ENCODE results near the gene MPST.
A peak's percentile ranks its signal among the peaks of the same experiment; 100 is the strongest.
"Not testable (repeated sequence)": the region's sequence is repeated elsewhere in the genome, so short reads cannot be mapped to it uniquely, and the experiment has no call there.

MPST gene

GRCh38 chr22:37019309-37020191, at the start of gene MPST, which contains the start of gene TST:
MPST (plus strand) TSS chr22:37019742; CDS start chr22:37019837, 95 bp downstream.
TST (minus strand) TSS chr22:37019447; CDS start chr22:37018732, 715 bp downstream.
- peak; percentile 67 for DNase-seq

GRCh38 chr22:36971341-36972125, 48.0 kb upstream of the MPST start:
- DNase-seq: no peak

GRCh38 chr22:36976606-36977005, 42.9 kb upstream of the MPST start:
- no peak for DNase-seq

GRCh38 chr22:36977401-36977861, 42.1 kb upstream of the MPST start:
- DNase-seq: peak; percentile 75

GRCh38 chr22:36977947-36978660, 41.4 kb upstream of the MPST start:
- peak; percentile 90 for DNase-seq

GRCh38 chr22:36979016-36979910, 40.3 kb upstream of the MPST start:
- DNase-seq: no peak

- no peak for DNase-seq
Observed at GRCh38 chr22:36981247-36981775, 38.2 kb upstream of the MPST start.

- no peak for DNase-seq
Observed at GRCh38 chr22:36982136-36982535, 37.4 kb upstream of the MPST start.

- DNase-seq: no peak
Observed at GRCh38 chr22:36985211-36985889, 34.2 kb upstream of the MPST start.

GRCh38 chr22:36986242-36986821, 33.2 kb upstream of the MPST start:
- peak; percentile 74 for DNase-seq

GRCh38 chr22:36988075-36988832, 31.3 kb upstream of the MPST start:
- no peak for DNase-seq

- not testable (repeated sequence) for DNase-seq
Observed at GRCh38 chr22:36989012-36989411, 30.5 kb upstream of the MPST start.

- DNase-seq: no peak
Observed at GRCh38 chr22:36990457-36990856, 29.1 kb upstream of the MPST start.

GRCh38 chr22:36991206-36991605, 28.3 kb upstream of the MPST start:
- DNase-seq: no peak

GRCh38 chr22:36997746-36998145, 21.8 kb upstream of the MPST start:
- no peak for DNase-seq

GRCh38 chr22:36998620-36999351, 20.8 kb upstream of the MPST start:
- DNase-seq: no peak

- no peak for DNase-seq
Observed at GRCh38 chr22:36999463-36999862, 20.1 kb upstream of the MPST start.

- no peak for DNase-seq
Observed at GRCh38 chr22:37000676-37001534, 18.6 kb upstream of the MPST start.

Data from activated CD4-positive, CD25-positive, alpha-beta regulatory T cell treated with anti-CD3 and anti-CD28 coated beads, Interleukin-2, amount 50 U/mL, for 72 hours (primary cell).